ENCODE measurements around the gene LHPP.

The LHPP gene

DNA sequence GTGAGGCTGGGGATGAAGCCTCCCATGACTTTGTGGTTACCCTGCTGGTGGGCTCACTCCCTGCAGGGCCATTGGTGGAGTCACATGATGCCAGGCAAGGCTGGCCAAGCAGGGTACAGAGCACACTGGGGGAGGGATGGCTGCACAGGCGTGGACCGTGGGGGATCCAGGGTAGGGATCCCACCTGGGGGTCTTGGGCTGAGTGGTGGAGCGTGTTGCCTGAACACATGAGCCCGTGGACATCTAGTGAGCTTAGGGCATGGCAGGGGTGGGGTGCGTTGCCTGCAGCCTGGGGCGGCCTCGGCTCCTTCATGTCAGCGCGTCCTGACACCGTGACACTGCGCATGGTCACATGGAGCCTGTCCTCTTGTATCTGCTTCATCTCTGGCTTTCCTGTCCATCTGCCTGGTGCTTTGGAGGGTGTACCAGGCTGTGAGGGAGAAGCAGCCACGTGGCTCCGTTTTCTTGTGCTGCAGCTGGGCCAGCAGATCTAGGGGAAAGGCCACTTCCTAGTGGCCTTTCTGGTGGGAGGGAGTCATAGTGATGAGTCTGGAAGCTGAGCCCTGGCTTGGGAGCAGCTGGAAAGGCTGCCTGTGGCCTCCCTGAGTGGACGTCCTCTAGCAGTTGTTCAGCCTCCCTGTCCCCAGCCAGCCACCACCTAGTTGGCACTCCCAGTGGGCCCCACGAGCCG lies 96.2 kb downstream of the LHPP start:
- in situ Hi-C loops (cut with HindIII; ENCODE audit: low pct_unique_long_range_greater_than_20kb, low sequenced_read_pairs), result no loop called here
- no peak for TF ChIP-seq JUND (IDR thresholded peaks at IDR 0.05; ENCODE audit: low read depth)
- no peak for DNase-seq (ENCODE audit: low read depth in 1 of 2, low spot score in 1 of 2)

DNA sequence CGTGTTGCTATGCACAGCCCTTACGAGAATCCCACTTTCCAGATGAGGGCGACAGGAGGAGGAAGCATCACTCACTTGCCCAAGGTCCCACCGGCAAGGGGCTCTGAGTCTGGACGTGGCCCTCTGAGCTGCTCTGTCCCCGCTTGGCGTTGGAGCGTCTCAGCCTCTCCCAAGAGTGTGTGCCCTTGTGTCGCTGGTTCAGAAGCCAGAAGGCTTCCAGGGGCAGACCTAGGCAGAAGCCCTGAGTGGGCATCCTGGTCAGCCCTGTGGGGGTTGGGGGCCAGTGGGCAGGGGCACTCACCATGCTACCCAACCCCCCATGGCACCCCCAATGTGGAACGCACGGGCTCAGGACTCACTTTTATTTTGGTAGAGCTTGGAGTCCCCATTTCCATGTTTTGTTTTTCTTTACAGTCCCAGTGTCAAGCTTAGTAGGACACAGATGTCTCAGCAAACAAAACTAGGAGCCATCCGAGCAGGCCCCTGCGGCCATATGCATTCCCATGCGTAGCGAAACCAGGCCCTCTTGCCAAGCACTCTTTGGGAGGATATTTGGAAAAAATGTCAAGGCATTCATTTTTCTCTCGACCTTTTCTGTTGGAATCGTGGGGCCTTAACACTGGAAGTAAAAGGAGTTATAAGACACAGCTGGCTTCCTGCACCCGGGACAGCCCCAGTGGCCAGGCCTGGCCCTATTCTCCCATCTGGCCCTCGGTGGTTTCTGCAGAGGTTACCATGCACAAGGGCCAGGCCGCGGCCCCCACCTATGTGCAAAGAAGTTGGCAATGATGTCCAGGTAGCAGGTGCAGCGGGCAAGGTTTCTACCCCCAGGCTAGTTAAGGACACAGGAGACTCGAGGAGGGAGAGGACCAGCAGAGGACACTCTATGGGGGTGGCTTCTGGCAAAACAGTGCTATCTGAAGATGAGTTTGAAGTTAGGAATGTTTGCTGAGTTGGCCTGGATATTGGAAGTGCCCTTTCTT lies 97.0 kb downstream of the LHPP start:
- DNase-seq (ENCODE audit: low read depth in 1 of 2, low spot score in 1 of 2), result no peak
- TF ChIP-seq JUND (IDR thresholded peaks at IDR 0.05; ENCODE audit: low read depth), result no peak
- in situ Hi-C loops (cut with HindIII; ENCODE audit: low pct_unique_long_range_greater_than_20kb, low sequenced_read_pairs), result no loop called here

DNA sequence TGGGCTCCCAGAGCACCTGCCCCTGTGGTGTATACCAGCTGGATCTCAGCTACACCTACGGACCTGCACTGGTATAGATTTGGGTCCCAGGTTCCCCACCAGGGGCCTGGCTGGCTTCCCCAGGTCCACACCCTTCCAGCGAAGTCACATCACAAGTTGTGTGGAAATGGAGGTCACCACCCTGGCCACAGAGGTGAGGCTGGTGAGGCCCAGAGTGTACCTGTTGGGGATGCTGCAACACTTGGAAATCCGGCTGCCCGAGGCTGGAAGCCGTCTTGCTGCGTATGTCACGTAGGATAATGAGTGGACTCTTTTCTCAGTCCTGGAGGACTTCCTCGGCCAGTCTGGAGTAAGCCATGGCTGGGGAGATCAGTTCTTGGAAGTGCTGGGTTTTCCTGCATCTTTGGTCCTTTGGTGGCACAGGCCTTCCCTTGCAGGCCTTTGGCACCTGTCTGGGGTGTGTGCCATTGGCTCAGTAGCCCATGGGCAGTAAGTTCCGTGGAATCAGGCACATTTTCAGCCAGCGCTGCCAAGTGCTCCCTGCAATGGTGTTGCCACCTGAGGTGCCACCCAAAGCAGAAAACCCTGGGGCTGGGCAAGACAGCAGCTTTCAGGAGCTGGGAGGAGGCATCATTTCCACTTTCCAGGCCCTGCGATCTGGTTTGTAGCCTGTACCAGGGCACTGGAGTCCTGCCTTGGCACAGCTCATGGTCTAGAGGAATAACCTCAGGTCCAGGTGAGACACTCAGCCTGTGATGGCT lies 97.9 kb downstream of the LHPP start:
- TF ChIP-seq JUND (IDR thresholded peaks at IDR 0.05; ENCODE audit: low read depth), result no peak
- no peak for DNase-seq (ENCODE audit: low read depth in 1 of 2, low spot score in 1 of 2)
- in situ Hi-C loops (cut with HindIII; ENCODE audit: low pct_unique_long_range_greater_than_20kb, low sequenced_read_pairs), result no loop called here

DNA sequence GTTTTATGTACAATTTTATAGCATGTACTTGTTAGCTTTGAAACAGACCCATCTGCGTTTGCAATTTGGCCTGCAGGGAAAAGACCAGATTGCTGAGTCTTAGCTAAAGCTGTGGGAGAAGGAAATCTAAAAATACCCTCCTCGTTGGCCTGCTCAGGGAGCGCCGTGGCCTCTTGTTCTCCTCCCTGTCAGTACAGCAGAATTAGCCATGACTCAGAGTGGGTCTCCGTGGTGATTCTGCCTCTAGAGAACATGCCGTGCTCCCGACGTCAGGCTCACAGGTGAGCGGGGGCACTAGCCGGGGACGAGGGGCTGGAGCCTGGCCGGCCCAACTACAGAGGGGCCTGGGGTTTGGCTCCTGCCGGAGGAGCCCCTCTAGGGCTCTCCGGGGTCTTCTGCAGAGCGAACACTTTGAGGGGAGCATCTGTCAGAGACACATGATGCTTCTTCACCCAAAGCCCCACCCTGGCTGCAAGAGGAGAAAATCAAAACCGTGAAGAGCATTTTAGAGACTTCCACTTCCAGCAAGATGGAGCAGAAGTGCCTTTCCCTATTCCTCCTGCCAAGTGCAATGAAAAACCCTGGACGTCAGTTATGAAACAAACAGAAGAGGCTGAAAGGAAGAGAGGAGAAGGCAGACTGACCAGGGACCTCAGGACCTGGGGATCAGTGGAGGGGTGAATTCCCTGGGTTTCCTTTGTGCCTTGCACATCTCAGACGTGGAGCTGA lies 98.9 kb downstream of the LHPP start:
- TF ChIP-seq JUND (IDR thresholded peaks at IDR 0.05; ENCODE audit: low read depth), result no peak
- no peak for DNase-seq (ENCODE audit: low read depth in 1 of 2, low spot score in 1 of 2)
- in situ Hi-C loops (cut with HindIII; ENCODE audit: low pct_unique_long_range_greater_than_20kb, low sequenced_read_pairs), result no loop called here

DNA sequence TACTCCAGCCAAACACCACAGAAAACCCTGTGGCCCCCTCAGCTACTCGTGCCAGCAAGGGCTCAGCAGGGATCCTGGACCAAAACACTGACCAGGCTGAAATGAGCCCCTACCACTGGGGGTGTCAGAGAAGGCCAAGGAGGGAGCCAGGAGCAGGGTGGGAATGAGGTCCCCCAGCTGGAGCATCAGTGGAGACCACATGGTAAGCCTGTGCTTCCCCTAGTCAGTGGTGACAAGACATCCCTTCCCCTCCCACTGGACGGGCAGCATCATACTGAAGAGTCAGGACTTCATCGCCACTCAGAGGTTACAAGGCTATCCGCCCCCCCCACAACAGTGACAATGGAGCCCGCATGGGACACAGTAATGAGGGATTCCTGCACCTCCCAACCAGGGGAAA lies 99.6 kb downstream of the LHPP start:
- in situ Hi-C loops (cut with HindIII; ENCODE audit: low pct_unique_long_range_greater_than_20kb, low sequenced_read_pairs), result no loop called here
- DNase-seq (ENCODE audit: low read depth in 1 of 2, low spot score in 1 of 2), result no peak
- no peak for TF ChIP-seq JUND (IDR thresholded peaks at IDR 0.05; ENCODE audit: low read depth)

DNA sequence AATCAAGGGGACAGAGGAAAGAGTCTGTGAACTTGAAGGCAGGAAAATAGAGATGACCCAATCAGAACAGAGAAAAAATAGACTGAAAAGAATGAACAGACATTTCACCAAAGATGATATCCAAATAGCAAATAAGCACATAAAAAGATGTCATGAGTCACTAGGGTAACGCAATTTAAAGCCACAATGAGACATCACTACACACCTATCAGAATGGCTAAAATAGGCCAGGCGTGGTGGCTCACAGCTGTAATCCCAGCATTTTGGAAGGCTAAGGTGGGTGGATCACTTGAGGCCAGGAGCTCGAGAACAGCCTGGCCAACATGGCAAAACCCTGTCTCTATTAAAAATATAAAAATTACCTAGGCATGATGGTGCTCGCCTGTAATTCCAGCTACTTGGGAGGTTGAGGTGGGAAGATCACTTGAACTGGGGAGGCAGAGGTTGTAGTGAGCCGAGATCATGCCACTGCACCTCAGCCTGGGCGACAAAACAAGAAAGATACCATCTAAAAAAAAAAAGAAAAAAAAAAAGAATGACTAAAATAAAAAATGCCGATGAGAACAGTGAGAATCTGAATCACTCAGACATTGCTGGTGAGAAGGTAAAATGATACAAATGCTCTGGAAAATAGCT lies 100.9 kb downstream of the LHPP start:
- no peak for TF ChIP-seq JUND (IDR thresholded peaks at IDR 0.05; ENCODE audit: low read depth)
- no peak for DNase-seq (ENCODE audit: low read depth in 1 of 2, low spot score in 1 of 2)
- in situ Hi-C loops (cut with HindIII; ENCODE audit: low pct_unique_long_range_greater_than_20kb, low sequenced_read_pairs), result no loop called here

DNA sequence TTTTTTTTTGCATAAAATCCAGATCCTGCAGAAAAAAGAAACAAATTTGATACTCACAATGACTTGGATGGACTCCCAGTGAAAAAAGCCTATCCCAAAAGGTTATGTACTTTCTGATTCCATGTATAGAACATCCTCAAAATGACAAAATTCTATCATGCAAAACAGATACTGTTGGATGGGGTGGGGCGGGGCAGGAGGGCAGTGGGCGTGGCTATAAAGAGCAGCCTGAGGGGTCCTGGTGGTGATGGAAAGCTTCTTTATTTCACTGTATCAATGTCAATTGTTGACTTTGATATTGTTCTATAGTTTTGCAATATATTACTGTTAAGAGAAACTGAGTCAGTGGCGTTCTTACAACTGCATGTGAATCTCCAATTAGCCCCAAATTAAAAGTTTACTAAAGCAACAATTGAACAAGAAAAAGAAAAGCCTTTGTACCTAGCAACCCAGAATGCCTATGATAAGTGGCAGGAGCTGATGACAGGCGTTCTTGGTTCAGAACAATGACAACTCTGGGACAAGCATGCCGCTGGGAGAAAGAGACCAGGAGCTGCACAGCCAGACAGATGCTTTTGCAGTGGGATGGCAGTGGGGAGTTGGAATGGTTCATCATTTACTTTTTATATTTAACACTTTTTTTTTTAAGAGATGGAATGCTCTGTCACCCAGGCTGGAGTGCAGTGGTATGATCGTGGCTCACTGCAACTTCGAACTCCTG lies 101.9 kb downstream of the LHPP start:
- no peak for DNase-seq (ENCODE audit: low read depth in 1 of 2, low spot score in 1 of 2)
- in situ Hi-C loops (cut with HindIII; ENCODE audit: low pct_unique_long_range_greater_than_20kb, low sequenced_read_pairs), result no loop called here
- no peak for TF ChIP-seq JUND (IDR thresholded peaks at IDR 0.05; ENCODE audit: low read depth)

DNA sequence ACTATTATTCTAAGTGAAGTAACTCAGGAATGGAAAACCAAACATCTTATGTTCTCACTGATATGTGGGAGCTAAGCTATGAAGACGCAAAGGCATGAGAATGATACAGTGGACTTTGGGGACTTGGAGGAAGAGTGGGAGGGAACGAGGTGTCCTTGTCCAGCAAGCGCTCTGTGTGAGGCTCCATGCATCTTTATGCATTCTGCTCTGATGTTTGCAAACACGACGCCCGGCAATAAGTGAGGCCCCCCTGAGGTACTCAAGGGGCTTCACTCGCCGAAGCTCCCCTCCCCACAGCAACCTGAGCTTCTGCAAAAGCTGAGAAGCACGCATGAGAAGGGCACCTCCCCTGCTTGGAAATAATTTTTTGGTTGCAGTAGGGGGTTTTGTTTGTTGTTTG lies 103.3 kb downstream of the LHPP start:
- in situ Hi-C loops (cut with HindIII; ENCODE audit: low pct_unique_long_range_greater_than_20kb, low sequenced_read_pairs), result no loop called here
- no peak for TF ChIP-seq JUND (IDR thresholded peaks at IDR 0.05; ENCODE audit: low read depth)
- no peak for DNase-seq (ENCODE audit: low read depth in 1 of 2, low spot score in 1 of 2)

DNA sequence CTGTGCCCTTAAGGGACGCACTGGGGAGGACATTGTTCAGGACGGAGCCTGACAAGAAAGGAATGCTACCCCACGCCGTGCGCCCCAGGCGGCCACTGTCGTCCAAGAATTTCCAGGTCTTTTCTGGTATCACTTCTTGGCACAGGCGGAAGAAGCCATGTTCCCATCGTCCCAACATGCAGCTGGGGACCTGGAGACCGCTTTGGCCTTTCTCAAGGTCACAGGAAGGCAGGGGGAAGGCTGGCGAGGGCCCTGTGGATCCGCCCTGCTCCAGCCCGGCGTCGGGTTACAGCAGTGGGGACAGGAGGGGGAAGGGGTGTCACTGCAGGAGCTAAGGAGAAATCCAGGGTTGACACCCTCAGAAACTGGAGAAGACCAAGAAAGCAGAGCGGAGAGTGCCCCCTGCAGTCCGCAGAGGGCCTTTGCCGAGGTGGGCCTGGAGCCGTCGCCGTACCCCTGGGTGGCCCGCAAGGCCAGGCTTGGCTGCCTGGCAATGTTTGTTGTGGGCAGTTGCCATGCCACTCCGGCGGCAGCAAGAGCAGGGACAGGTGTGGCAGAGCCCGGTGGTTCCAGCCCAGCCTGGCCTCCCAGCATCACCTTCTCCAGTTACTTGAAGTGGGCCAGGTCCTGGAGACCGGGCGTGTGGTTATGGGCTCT lies 104.1 kb downstream of the LHPP start:
- no peak for TF ChIP-seq JUND (IDR thresholded peaks at IDR 0.05; ENCODE audit: low read depth)
- in situ Hi-C loops (cut with HindIII; ENCODE audit: low pct_unique_long_range_greater_than_20kb, low sequenced_read_pairs), result no loop called here
- DNase-seq (ENCODE audit: low read depth in 1 of 2, low spot score in 1 of 2), result peak in 1 of 2 experiments; percentile 3

DNA sequence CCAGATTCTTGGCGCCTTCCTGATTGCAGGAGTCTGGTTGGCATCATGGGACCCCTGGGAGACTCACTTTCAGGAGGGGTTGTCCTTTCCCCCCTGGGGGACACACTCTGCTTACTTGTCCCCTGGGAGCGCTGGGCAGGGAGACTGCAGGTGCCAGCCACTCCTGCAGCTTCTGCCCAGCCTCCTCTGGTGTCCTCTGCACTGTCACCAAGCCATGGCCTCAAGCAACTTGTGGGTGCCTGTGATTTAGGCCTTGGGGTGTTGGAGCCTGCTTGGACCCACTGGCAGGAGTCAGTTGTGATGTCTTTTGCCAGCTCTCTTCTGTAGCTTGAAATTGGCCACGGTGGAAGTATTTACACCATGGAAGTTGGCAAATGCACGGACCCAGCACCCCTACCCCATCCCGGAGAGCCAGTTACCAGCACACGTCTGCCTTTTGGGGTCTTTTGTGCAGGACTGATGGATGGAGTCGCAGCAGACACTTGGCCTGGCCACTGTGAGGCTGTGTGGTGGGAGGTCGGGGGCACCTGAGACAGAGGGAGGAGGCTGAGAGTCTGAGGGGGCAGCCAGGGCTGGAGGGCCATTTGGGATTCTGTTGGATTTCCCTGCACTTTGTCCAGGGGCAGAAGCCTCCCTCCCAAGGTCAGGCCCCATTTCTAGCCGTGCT lies 104.7 kb downstream of the LHPP start:
- TF ChIP-seq JUND (IDR thresholded peaks at IDR 0.05; ENCODE audit: low read depth), result no peak
- in situ Hi-C loops (cut with HindIII; ENCODE audit: low pct_unique_long_range_greater_than_20kb, low sequenced_read_pairs), result no loop called here
- DNase-seq (ENCODE audit: low read depth in 1 of 2, low spot score in 1 of 2), result no peak

Data from T47D (cell line).